GM19240 (cell line): ENCODE results near the gene SMC4.

ENCODE experiments used
- DNase-seq: peaks from one replicate; pipeline ENCODE4 v3.0.0; 2011; ENCODE audit warnings: low spot score; ENCODE audit not compliant: insufficient read length

SMC4 gene

DNA sequence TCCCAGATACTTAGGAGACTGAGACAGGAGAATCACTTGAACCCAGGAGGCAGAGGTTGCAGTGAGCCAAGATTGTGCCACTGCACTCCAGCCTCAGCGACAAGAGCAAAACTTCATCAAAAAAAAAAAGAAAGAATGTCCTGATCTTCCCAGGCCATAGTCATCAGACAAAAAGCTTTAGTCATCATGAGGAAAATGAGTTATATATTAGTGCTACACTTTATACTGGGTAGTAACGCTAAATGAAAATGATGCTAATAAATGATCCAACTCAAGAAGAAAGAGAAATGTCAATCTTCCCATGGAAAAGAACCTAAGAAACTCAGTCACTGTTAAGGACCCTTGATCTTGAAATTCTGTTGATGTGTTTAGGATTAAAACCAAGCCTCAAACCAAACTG, 76.4 kb downstream of the SMC4 start:
- DNase-seq, result no peak

DNA sequence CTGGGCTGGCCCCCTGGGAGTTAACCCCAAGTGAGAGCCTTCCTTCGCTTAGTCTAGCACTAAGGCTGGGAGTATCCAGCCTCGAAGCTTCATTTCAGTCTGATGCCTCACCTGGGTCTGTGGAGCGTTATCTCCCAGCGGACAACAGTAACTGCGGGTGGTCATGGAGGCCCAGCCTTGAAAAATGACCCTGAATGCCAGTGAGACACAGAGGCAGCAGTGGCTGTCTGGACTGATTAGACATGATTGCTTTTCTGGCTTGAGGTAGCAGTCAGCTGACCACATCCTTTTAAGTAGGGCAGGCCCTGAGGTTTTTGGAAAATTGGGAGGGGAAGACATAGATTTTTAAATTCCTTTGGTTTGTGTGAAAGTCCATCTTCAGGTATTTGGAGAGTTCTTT, 78.3 kb downstream of the SMC4 start:
- no peak for DNase-seq

DNA sequence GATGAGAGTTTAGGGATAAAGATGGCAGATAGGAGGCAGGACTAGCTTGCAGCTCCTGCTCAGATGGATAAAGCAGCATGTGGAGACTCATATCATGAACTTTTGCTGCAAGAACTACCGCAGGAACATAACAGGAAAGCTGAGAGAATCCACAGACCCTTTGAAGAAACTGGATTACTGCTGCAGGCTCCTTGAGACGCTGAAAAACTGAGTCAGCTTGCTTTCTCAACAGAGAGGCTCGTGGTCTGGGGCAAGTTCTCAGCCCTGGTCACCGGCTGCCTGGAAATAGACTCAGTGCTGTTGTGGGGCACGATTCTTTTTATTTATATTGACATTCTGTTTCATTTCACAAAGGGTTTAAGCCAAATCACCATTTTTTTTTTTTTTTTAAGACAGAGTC, 78.9 kb downstream of the SMC4 start:
- DNase-seq, result no peak

DNA sequence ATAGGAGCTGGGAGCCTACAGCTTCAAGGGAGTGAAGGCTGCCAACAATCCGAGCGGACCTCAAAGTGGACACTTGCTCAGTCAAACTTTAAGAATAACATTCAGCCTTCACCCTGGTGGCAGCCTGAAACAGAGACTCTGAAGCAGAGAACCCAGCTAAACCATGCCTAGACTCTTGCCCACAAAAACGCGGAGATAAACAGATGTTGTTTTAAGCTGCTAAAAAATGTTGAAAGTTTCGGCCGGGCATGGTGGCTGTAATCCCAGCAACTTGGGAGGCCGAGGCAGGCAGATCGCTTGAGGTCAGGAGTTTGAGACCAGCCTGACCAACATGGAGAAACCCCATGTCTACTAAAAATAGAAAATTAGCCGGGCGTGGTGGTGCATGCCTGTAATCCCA, 79.9 kb downstream of the SMC4 start:
- DNase-seq, result no peak

DNA sequence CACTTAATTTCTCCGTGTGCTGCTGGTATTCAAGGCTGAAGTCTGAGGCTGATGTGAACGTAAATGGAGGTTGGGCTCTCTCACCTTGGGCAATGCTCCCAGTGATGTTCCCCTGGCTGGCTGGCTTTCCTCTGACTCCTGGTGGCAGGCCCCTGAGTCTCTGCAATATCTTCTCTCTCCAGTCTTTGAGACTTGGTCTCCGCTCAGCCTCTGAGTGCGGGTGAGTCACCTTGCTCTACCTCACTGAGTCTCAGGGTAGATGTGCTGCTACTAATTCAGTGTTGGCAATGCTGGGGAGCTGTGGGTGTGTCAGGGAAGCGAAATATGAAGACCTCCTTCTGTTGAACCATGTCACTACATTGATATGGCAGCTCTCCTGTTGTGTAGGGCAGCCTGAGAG, 81.5 kb downstream of the SMC4 start:
- DNase-seq, result no peak

DNA sequence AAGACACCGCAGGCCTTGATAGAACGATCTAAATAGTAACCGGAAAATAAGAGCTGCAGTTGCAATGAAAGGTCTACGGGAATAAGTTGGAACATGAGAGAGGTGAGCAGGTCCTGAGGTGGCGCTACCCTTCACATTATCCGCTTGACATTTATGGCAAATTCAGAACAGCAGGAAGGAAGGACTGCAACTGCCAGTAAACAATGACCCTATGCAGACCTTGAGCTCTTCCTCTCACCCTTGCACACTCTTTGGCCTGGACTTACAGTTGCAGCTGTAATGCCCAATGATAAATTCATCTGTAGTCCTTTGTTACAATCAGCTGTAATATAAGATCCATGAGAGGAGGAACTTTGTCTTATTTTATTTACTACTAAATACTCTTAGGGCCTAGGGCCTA, 82.4 kb downstream of the SMC4 start:
- DNase-seq, result no peak

DNA sequence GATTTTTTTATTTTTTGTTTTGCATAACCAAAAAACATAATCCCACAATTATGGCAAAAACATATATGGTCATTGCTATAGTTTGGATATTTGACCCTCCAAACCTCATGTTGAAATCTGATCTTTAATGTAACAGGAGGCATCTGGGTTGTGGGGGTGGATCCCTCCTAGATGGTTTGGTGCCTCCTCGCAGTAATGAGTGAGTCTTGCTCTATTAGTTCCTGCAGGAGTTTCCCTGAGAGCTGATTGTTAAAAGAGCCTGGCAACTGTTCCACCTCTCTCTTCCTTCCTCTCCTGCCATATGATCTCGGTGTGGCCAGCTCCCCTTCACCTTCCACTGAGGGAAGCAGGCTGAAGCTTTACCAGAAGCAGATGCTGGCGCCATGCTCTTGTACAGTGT, 83.3 kb downstream of the SMC4 start:
- DNase-seq, result no peak
